HepG2 (cell line): ENCODE measurements around the gene DNAJB12. TPM values are rescaled to one million over a fixed set of nuclear protein-coding genes. Genes with fewer than 3 reads are reported as not detected.

Source experiments
- ATAC-seq: fragments of 200-7000 bp; cut with Tn5 transposase; 3 replicates; pipeline ENCODE4 v1.9.1; 2020; ENCODE audit warnings: mild to moderate bottlenecking, moderate library complexity
- BruUV-seq: library from RNA; stranded (reverse); fragments of 400-500 nt; replicated peaks from 2 replicates; lab custom pipeline; 2021; lab: Mats Ljungman, UMichigan
- CTCF ChIA-PET: fragments of 300-600 bp; formaldehyde crosslinking; extraction: SDS; loops from one replicate; lab custom pipeline; 2021; ENCODE audit warnings: low total read pairs, inconsistent platforms, low intra/inter-chr PET ratio; lab: Yijun Ruan, JAX
- POLR2A ChIA-PET: fragments of 350-600 bp; sonication (Branson Sonifier 250); formaldehyde crosslinking; loops from one replicate; lab custom pipeline; 2020; ENCODE audit warnings: antibody characterized with exemption, inconsistent platforms; lab: Yijun Ruan, JAX
- DNase-seq: peaks from one replicate; pipeline ENCODE4 v3.0.0-alpha.2; 2015; ENCODE audit warnings: low spot score
- FAIRE-seq: peaks from 3 replicates; lab custom pipeline; 2011; peaks lifted over from hg19 to GRCh38; lab: Jason Lieb, UNC
- H2AFZ ChIP-seq: one replicate; pipeline ENCODE4 v1.6.1; 2011; ENCODE audit warnings: low read length, inconsistent platforms
- H3K27ac ChIP-seq: fragments of 300-600 bp; 3 replicates; pipeline ENCODE4 v1.8.0; 2011; ENCODE audit warnings: mixed run types, mild to moderate bottlenecking, mixed read lengths, low read length, inconsistent platforms; ENCODE audit not compliant: insufficient read depth; ENCODE audit errors: extremely low read length
- H3K27me3 ChIP-seq, 2 experiments: fragments of 200-600 bp in 1 of 2; 2 replicates in 1 of 2; 3 replicates in 1 of 2; pipeline versions ENCODE4 v1.6.0 to v1.8.0; 2011; ENCODE audit warnings: low read length in 2 of 2, mild to moderate bottlenecking in 2 of 2, moderate library complexity in 2 of 2, inconsistent platforms in 1 of 2; ENCODE audit not compliant: insufficient read depth in 2 of 2, control insufficient read depth in 1 of 2
- H3K36me3 ChIP-seq, 2 experiments: fragments of 200-600 bp in 1 of 2; replicated peaks in 1 of 2; 2 replicates in 1 of 2; 3 replicates in 1 of 2; pipeline versions ENCODE4 v1.5.1 to v1.8.0; 2011; ENCODE audit warnings: low read length in 2 of 2, inconsistent platforms in 1 of 2; ENCODE audit not compliant: insufficient read depth in 2 of 2, control insufficient read depth in 1 of 2
- H3K4me1 ChIP-seq: 2 replicates; pipeline ENCODE4 v1.5.1; 2012; ENCODE audit warnings: low read length, inconsistent platforms; ENCODE audit not compliant: insufficient read depth
- H3K4me2 ChIP-seq: 2 replicates; pipeline ENCODE4 v1.6.0; 2011; ENCODE audit warnings: low read depth, low read length, inconsistent platforms
- H3K4me3 ChIP-seq, 3 experiments: fragments of 200-600 bp in 1 of 3; sonication (generic), shearing (Covaris generic) in 1 of 3; replicated peaks in 1 of 3; 2 replicates each; pipeline ENCODE4 v1.5.1; 2011 to 2016; ENCODE audit warnings: low read length in 3 of 3, inconsistent platforms in 2 of 3, low read depth in 2 of 3, mild to moderate bottlenecking in 2 of 3, control low read depth in 1 of 3, mixed read lengths in 1 of 3; ENCODE audit not compliant: insufficient read depth in 1 of 3
- H3K79me2 ChIP-seq: one replicate; pipeline ENCODE4 v1.6.1; 2011; ENCODE audit warnings: low read length, inconsistent platforms; ENCODE audit not compliant: insufficient read depth
- H3K9ac ChIP-seq: 2 replicates; pipeline ENCODE4 v1.6.0; 2011; ENCODE audit warnings: mild to moderate bottlenecking, low read depth, low read length, inconsistent platforms; ENCODE audit not compliant: insufficient read depth
- H3K9me3 ChIP-seq: 2 replicates; pipeline ENCODE4 v1.5.1; 2012; ENCODE audit warnings: mild to moderate bottlenecking, low read length
- H4K20me1 ChIP-seq: 2 replicates; pipeline ENCODE4 v1.6.0; 2011; ENCODE audit warnings: inconsistent platforms, mild to moderate bottlenecking, low read length, moderate library complexity; ENCODE audit not compliant: insufficient read depth
- CEBPZ ChIP-seq: IDR thresholded peaks from 2 replicates; pipeline ENCODE4 v1.6.1; 2012; ENCODE audit warnings: low read length, improper control_type of control experiment
- HNF4A ChIP-seq: sonication (generic); formaldehyde crosslinking; IDR thresholded peaks from 2 replicates; pipeline ENCODE4 v1.4.0; 2020; ENCODE audit warnings: missing genetic modification reagents
- HNRNPL ChIP-seq: fragments of 200-400 bp; formaldehyde crosslinking; IDR thresholded peaks from 2 replicates; pipeline ENCODE4 v1.6.1; 2017; ENCODE audit warnings: mild to moderate bottlenecking, low read depth, low read length
- NR2C2 ChIP-seq: sonication (generic); formaldehyde crosslinking; IDR thresholded peaks from 2 replicates; pipeline ENCODE4 v1.4.0; 2020; ENCODE audit warnings: missing genetic modification reagents, mild to moderate bottlenecking, moderate library complexity, borderline replicate concordance
- REXO4 ChIP-seq: sonication (generic); formaldehyde crosslinking; IDR thresholded peaks from 2 replicates; pipeline ENCODE4 v1.8.0; 2022; ENCODE audit warnings: missing genetic modification reagents, mild to moderate bottlenecking, borderline replicate concordance
- ZNF281 ChIP-seq: sonication (generic); formaldehyde crosslinking; IDR thresholded peaks from 2 replicates; pipeline ENCODE4 v1.4.0; 2020; ENCODE audit warnings: missing genetic modification reagents, borderline replicate concordance
- WGBS: methylation state at CpG from one replicate; pipeline ENCODE4 v1.1.6; 2017; ENCODE audit warnings: low lambda C conversion rate; 5-methylcytosine and 5-hydroxymethylcytosine counted together
- in situ Hi-C: cut with HindIII; loops from 2 replicates; pipeline ENCODE4 v1.10.0; 2017; ENCODE audit warnings: low pct_unique_long_range_greater_than_20kb; ENCODE audit not compliant: extremely low pct_ligation_motif_present
- intact Hi-C: fragments of 100-400 bp; cut with micrococcal nuclease; formaldehyde crosslinking; loops from one replicate; pipeline ENCODE4 v1.10.0; 2022; ENCODE audit not compliant: unreplicated experiment
- polyA plus RNA-seq, 8 experiments: library from polyadenylated mRNA; depleted of rRNA in 3 of 8; stranded (reverse) in 7 of 8; unstranded in 1 of 8; fragments of >200 nt; fragmentation: Illumina TruSeq in 4 of 8; extraction: Trizol in 4 of 8; gene quantifications; 2 replicates each; pipeline versions ENCODE4 v1.2.1 to v1.2.3, GENCODE V29; 2011 to 2016; ENCODE audit warnings: low read depth in 4 of 8, missing spikeins in 1 of 8, mixed read lengths in 1 of 8; ENCODE audit not compliant: insufficient read depth in 1 of 8
- total RNA-seq, 5 experiments: library from RNA; depleted of rRNA; stranded (reverse); fragments of >200 nt; fragmentation: Illumina TruSeq; extraction: Trizol; gene quantifications; 2 replicates each; pipeline ENCODE4 v1.2.3, GENCODE V29; 2016; ENCODE audit warnings: low read depth in 1 of 5
- TF ChIP-seq, protein P1 (sequence below): sonication (generic); IDR thresholded peaks from 2 replicates; pipeline ENCODE4 v1.6.1; 2016; ENCODE audit warnings: low read depth, borderline replicate concordance
- TF ChIP-seq, protein P2 (sequence below): sonication (generic); formaldehyde crosslinking; IDR thresholded peaks from 2 replicates; pipeline ENCODE4 v1.5.1; 2020; ENCODE audit warnings: mild to moderate bottlenecking, missing genetic modification reagents, moderate library complexity

DNAJB12 gene
- total and polyA plus RNA-seq, 2 of the 13 experiments (the other 11 are each of a cell fraction or from before 2014, with no cell fraction given) = 10.8 to 18.2 TPM

DNA sequence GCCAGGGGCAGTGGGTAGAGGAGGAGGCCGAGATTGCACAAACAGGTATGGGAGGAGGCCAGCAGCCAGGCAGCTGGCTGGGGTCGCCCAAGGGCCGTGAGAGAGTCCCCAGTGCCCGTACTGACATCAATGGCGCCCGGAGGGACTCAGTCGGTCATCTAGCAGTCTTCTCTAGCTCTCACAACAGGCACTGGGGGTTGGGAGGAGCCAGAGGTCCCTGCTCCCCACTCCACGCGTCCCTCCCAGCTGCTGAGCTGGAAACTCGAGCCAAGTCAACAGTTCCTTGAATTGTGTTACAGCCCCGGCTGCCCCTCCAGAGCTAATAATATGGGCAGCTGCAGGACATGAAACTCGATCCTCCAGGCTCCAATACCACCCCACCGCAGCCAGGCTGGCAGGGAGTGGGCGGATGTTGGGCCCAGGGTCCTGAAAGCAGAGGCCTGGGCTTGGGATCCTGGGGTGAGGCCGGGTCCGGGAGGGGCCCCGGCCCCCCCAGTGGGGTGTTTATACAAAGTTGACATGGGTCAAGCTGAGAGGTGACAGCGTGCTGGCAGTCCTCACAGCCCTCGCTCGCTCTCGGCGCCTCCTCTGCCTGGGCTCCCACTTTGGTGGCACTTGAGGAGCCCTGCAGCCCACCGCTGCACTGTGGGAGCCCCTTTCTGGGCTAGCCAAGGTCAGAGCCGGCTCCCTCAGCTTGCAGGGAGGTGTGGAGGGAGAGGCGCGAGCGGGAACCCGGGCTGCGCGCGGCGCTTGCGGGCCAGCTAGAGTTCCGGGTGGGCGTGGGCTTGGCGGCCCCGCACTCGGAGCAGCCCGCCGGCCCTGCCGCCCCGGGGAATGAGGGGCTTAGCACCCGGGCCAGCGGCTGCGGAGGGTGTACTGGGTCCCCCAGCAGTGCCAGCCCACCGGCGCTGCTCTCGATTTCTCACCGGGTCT is 29.2 kb downstream of the DNAJB12 start (continued):
- TF ChIP-seq ZNF281 (CRISPR knock-in tag) = peak; percentile 31; the same call in 1 of the 2 replicates
- TF ChIP-seq, protein P1, sequence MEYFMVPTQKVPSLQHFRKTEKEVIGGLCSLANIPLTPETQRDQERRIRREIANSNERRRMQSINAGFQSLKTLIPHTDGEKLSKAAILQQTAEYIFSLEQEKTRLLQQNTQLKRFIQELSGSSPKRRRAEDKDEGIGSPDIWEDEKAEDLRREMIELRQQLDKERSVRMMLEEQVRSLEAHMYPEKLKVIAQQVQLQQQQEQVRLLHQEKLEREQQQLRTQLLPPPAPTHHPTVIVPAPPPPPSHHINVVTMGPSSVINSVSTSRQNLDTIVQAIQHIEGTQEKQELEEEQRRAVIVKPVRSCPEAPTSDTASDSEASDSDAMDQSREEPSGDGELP = peak; percentile 17; the same call in 1 of the 2 replicates
- TF ChIP-seq HNRNPL = peak; percentile 63; the same call in 1 of the 2 replicates

- no peaks in the 10 kb centered on the region for H3K9me3 ChIP-seq
- ATAC-seq = no peak
- 47% methylated on average over 7 of the region's 12 CpGs for WGBS
- BruUV-seq = no TSS peak
- intact Hi-C loops (loop anchor here (10.0 kb wide), 1 partner anchor 99 kb away; no protein-coding TSS in a partner anchor), in situ Hi-C loops (no loop called here)
- no peak for FAIRE-seq
- H3K4me1 ChIP-seq = peaks cover 86% of the 10 kb centered on the region
- H3K79me2 ChIP-seq = no peaks in the 10 kb centered on the region
- no peak for TF ChIP-seq CEBPZ
- no peak for TF ChIP-seq REXO4 (CRISPR knock-in tag)
- peak; percentile 45 for TF ChIP-seq HNF4A (CRISPR knock-in tag)
- TF ChIP-seq, protein P2, sequence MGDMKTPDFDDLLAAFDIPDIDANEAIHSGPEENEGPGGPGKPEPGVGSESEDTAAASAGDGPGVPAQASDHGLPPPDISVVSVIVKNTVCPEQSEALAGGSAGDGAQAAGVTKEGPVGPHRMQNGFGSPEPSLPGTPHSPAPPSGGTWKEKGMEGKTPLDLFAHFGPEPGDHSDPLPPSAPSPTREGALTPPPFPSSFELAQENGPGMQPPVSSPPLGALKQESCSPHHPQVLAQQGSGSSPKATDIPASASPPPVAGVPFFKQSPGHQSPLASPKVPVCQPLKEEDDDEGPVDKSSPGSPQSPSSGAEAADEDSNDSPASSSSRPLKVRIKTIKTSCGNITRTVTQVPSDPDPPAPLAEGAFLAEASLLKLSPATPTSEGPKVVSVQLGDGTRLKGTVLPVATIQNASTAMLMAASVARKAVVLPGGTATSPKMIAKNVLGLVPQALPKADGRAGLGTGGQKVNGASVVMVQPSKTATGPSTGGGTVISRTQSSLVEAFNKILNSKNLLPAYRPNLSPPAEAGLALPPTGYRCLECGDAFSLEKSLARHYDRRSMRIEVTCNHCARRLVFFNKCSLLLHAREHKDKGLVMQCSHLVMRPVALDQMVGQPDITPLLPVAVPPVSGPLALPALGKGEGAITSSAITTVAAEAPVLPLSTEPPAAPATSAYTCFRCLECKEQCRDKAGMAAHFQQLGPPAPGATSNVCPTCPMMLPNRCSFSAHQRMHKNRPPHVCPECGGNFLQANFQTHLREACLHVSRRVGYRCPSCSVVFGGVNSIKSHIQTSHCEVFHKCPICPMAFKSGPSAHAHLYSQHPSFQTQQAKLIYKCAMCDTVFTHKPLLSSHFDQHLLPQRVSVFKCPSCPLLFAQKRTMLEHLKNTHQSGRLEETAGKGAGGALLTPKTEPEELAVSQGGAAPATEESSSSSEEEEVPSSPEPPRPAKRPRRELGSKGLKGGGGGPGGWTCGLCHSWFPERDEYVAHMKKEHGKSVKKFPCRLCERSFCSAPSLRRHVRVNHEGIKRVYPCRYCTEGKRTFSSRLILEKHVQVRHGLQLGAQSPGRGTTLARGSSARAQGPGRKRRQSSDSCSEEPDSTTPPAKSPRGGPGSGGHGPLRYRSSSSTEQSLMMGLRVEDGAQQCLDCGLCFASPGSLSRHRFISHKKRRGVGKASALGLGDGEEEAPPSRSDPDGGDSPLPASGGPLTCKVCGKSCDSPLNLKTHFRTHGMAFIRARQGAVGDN (CRISPR knock-in tag) = peak; percentile 43
- 0 out of 2 replicates have a peak, but pooled peaks have one; percentile 22 for TF ChIP-seq NR2C2
- H3K9ac ChIP-seq = no peak overlapping the region
- H3K4me2 ChIP-seq = no peak overlapping the region
- H3K27ac ChIP-seq = no peak overlapping the region
- no peak overlapping the region for H2AFZ ChIP-seq
- no peak overlapping the region for H3K4me3 ChIP-seq
- DNase-seq = no peak
- no peaks in the 10 kb centered on the region for H3K27me3 ChIP-seq
- H4K20me1 ChIP-seq = no peaks in the 10 kb centered on the region
- no peaks in the 10 kb centered on the region for H3K36me3 ChIP-seq
- CTCF ChIA-PET = no interaction called here
- POLR2A ChIA-PET = interaction anchor here (1.3 to 6.6 kb wide), 3 partner anchors 8 to 64 kb away, joined by 4 to 322 read pairs (median 53); partner anchors contain the start of gene DDIT4
Observed at GRCh38 chr10:72323771-72324191, 30.9 kb downstream of the DNAJB12 start.
